ENCODE measurements around the gene GLB1L3.

GLB1L3 gene

GRCh38 chr11:134332189-134332631, 56.0 kb downstream of the GLB1L3 start (continued):
- no peak for TF ChIP-seq ZNF473 (tag by site-specific recombination; IDR thresholded peaks at IDR 0.05)
- no peak for TF ChIP-seq ZNF223 (tag by site-specific recombination; IDR thresholded peaks at IDR 0.05)
- TF ChIP-seq, protein P1, sequence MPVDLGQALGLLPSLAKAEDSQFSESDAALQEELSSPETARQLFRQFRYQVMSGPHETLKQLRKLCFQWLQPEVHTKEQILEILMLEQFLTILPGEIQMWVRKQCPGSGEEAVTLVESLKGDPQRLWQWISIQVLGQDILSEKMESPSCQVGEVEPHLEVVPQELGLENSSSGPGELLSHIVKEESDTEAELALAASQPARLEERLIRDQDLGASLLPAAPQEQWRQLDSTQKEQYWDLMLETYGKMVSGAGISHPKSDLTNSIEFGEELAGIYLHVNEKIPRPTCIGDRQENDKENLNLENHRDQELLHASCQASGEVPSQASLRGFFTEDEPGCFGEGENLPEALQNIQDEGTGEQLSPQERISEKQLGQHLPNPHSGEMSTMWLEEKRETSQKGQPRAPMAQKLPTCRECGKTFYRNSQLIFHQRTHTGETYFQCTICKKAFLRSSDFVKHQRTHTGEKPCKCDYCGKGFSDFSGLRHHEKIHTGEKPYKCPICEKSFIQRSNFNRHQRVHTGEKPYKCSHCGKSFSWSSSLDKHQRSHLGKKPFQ (tag by site-specific recombination; IDR thresholded peaks at IDR 0.05): no peak
- TF ChIP-seq ZNF274 (IDR thresholded peaks at IDR 0.05; ENCODE audit: low read length): no peak
- TF ChIP-seq ZNF274 (tag by site-specific recombination; IDR thresholded peaks at IDR 0.05; ENCODE audit: borderline replicate concordance): no peak

DNA sequence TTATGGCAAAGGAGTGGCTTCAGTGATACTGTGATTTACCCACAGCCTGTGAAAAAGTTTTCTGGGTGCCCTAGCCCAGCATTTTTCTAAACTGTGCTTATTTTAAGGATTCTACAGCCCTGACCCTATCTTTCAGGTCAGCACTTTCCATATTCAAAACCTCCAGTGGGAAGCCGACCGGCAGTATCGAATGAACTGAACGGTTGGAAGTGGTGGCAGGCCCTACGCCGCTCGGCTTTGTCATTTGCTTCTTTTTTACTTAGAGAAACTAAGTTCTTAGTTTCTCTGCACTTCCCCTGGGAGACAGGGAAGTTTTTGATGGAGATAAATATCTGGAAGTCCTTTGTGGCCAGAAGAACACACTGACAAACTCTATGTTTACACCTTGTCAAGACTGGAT, 56.6 kb downstream of the GLB1L3 start:
- Histone ChIP-seq H3K9me3 (ENCODE audit: control insufficient read depth, insufficient read depth, low read depth, low read length) (no peaks in the 10 kb centered on the region), H3K4me3 (ENCODE audit: low read depth, low read length) (no peak overlapping the region; the same call in 1 of the 2 replicates), H3K36me3 (ENCODE audit: control insufficient read depth in 2 of 2, insufficient read depth in 1 of 2, low read length in 2 of 2) (peaks cover 0 to 3% of the 10 kb centered on the region in 2 experiments; a peak in 1 of 3 replicates), H3K27ac (ENCODE audit: extremely low read depth, low read depth, low read length) (no peak overlapping the region), H3K4me1 (ENCODE audit: control insufficient read depth, insufficient read depth, low read length) (no peaks in the 10 kb centered on the region)
- ChIA-PET CTCF (interaction anchor here (0.8 kb wide), 1 partner anchor 10 kb away, joined by 3 read pairs; no protein-coding TSS in a partner anchor), POLR2A (interaction anchor here (1.0 to 1.2 kb wide), 2 partner anchors 57 to 109 kb away, joined by 3 to 8 read pairs; partner anchors contain the start of genes GLB1L3 and NCAPD3)
- no peak for TF ChIP-seq EGR2 (tag by site-specific recombination; IDR thresholded peaks at IDR 0.05; ENCODE audit: low read depth)
- TF ChIP-seq BCL11B (tag by site-specific recombination; IDR thresholded peaks at IDR 0.05; ENCODE audit: low read depth): no peak
- no peak for TF ChIP-seq SETDB1 (IDR thresholded peaks at IDR 0.05; ENCODE audit: insufficient read length, low read length)
- TF ChIP-seq, protein P2, sequence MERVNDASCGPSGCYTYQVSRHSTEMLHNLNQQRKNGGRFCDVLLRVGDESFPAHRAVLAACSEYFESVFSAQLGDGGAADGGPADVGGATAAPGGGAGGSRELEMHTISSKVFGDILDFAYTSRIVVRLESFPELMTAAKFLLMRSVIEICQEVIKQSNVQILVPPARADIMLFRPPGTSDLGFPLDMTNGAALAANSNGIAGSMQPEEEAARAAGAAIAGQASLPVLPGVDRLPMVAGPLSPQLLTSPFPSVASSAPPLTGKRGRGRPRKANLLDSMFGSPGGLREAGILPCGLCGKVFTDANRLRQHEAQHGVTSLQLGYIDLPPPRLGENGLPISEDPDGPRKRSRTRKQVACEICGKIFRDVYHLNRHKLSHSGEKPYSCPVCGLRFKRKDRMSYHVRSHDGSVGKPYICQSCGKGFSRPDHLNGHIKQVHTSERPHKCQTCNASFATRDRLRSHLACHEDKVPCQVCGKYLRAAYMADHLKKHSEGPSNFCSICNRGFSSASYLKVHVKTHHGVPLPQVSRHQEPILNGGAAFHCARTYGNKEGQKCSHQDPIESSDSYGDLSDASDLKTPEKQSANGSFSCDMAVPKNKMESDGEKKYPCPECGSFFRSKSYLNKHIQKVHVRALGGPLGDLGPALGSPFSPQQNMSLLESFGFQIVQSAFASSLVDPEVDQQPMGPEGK (tag by site-specific recombination; IDR thresholded peaks at IDR 0.05): no peak
- no peak for TF ChIP-seq WT1 (tag by site-specific recombination; IDR thresholded peaks at IDR 0.05)
- TF ChIP-seq KLF16 (tag by site-specific recombination; IDR thresholded peaks at IDR 0.05): no peak
- no peak for TF ChIP-seq ZNF214 (tag by site-specific recombination; IDR thresholded peaks at IDR 0.05; ENCODE audit: borderline replicate concordance)
- no peak for TF ChIP-seq ZNF202 (tag by site-specific recombination; IDR thresholded peaks at IDR 0.05; ENCODE audit: borderline replicate concordance)
- no peak for TF ChIP-seq HOXA7 (CRISPR knock-in tag; IDR thresholded peaks at IDR 0.05; ENCODE audit: borderline replicate concordance)
- no peak for TF ChIP-seq SCRT2 (tag by site-specific recombination; IDR thresholded peaks at IDR 0.05)
- TF ChIP-seq, protein P3, sequence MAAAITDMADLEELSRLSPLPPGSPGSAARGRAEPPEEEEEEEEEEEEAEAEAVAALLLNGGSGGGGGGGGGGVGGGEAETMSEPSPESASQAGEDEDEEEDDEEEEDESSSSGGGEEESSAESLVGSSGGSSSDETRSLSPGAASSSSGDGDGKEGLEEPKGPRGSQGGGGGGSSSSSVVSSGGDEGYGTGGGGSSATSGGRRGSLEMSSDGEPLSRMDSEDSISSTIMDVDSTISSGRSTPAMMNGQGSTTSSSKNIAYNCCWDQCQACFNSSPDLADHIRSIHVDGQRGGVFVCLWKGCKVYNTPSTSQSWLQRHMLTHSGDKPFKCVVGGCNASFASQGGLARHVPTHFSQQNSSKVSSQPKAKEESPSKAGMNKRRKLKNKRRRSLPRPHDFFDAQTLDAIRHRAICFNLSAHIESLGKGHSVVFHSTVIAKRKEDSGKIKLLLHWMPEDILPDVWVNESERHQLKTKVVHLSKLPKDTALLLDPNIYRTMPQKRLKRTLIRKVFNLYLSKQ (tag by site-specific recombination; IDR thresholded peaks at IDR 0.05; ENCODE audit: borderline replicate concordance): no peak

DNA sequence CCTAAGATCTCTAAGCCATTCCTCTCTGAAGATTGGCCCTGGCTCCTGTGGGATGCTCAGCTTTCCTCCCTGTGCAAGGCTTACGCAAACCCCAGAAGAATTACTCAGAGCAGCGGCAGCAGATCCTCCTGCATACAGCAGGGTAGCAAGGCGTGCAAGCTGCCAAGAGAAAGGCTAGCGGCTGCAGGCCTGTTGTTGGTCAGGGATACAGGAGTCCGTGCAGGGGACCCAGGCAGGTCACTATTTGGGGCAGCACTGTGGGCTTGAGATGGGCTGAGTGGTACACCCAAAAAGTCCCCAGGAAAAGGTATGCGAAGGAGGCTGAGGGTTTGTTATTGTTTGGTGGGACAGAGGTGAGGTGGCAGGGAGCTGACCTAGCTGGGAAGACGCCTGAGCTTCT, 57.1 kb downstream of the GLB1L3 start:
- H3K36me3 ChIP-seq (ENCODE audit: control insufficient read depth in 2 of 2, insufficient read depth in 1 of 2, low read length in 2 of 2): peaks cover 0 to 3% of the 10 kb centered on the region in 2 experiments; a peak in 1 of 3 replicates
- H3K4me1 ChIP-seq (ENCODE audit: control insufficient read depth, insufficient read depth, low read length): no peaks in the 10 kb centered on the region
- no peaks in the 10 kb centered on the region for H3K9me3 ChIP-seq (ENCODE audit: control insufficient read depth, insufficient read depth, low read depth, low read length)
- H3K27ac ChIP-seq (ENCODE audit: extremely low read depth, low read depth, low read length): no peak overlapping the region
- ChIA-PET POLR2A (no interaction called here), CTCF (interaction anchor here (0.6 to 1.3 kb wide), 2 partner anchors 57 to 63 kb away, joined by 3 to 4 read pairs; partner anchors contain the start of gene GLB1L3)
- no peak overlapping the region for H3K4me3 ChIP-seq (ENCODE audit: low read depth, low read length)
- TF ChIP-seq ZNF580 (tag by site-specific recombination; IDR thresholded peaks at IDR 0.05): no peak
- no peak for TF ChIP-seq ZNF211 (tag by site-specific recombination; IDR thresholded peaks at IDR 0.05; ENCODE audit: low read depth)
- TF ChIP-seq ZNF335 (tag by site-specific recombination; conservative IDR thresholded peaks at IDR 0.05): no peak
- TF ChIP-seq EGR2 (tag by site-specific recombination; IDR thresholded peaks at IDR 0.05; ENCODE audit: low read depth): no peak
- TF ChIP-seq ZNF654 (tag by site-specific recombination; IDR thresholded peaks at IDR 0.05; ENCODE audit: low read depth): no peak
- no peak for TF ChIP-seq ZBTB44 (tag by site-specific recombination; IDR thresholded peaks at IDR 0.05)
- no peak for TF ChIP-seq ZNF302 (tag by site-specific recombination; IDR thresholded peaks at IDR 0.05; ENCODE audit: low read depth)
- TF ChIP-seq ZNF596 (tag by site-specific recombination; IDR thresholded peaks at IDR 0.05): no peak
- no peak for TF ChIP-seq ZNF175 (tag by site-specific recombination; IDR thresholded peaks at IDR 0.05)
- TF ChIP-seq YY2 (tag by site-specific recombination; IDR thresholded peaks at IDR 0.05): no peak
- TF ChIP-seq ZNF138 (tag by site-specific recombination; IDR thresholded peaks at IDR 0.05; ENCODE audit: borderline replicate concordance): no peak
